Stimulated activated CD8-positive, alpha-beta memory T cell treated with anti-CD3 and anti-CD28 coated beads, Interleukin-2, amount 100 ng/mL, for 48 hours (primary cell): Measurements from ENCODE around the gene NME7.

Experiments used
- DNase-seq, 2 donors: peaks; one replicate each; pipeline ENCODE4 v3.0.0-alpha.2; 2020; ENCODE audit warnings: low read depth in 2 of 2

The NME7 gene

DNA sequence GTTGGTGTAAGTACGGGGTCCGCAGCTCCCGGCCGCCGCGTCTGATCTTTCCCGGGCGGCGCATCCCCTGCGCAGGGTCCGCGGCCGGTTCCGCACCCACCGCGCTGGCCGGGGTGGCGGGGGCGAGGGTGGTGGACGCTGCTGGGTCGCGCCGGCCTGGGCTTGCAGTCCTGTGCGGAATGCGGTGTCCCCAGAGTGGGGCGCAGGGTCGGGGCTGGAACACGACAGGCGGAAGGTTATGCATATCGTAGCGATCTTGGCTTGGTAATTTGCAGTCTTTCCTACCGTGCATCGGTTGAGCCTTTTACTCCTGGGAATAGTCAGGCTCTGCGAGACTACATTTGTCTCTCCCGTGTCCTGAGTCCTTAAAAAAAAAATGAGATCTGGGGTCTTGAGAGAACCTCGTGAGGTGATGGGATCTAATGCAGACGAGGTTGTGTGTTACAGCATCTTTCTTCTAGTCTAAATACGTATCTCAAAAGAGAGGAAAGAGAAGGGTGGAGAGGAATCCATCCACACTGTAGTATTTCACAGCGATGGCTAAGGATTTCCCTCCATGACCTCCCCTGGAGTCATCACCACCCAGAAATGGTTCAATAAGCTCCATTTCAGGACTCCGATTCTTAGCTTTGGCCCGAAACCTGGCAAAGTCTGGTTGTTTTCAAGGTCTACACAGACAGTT, 260.5 kb downstream of the NME7 start:
- no peak for DNase-seq

DNA sequence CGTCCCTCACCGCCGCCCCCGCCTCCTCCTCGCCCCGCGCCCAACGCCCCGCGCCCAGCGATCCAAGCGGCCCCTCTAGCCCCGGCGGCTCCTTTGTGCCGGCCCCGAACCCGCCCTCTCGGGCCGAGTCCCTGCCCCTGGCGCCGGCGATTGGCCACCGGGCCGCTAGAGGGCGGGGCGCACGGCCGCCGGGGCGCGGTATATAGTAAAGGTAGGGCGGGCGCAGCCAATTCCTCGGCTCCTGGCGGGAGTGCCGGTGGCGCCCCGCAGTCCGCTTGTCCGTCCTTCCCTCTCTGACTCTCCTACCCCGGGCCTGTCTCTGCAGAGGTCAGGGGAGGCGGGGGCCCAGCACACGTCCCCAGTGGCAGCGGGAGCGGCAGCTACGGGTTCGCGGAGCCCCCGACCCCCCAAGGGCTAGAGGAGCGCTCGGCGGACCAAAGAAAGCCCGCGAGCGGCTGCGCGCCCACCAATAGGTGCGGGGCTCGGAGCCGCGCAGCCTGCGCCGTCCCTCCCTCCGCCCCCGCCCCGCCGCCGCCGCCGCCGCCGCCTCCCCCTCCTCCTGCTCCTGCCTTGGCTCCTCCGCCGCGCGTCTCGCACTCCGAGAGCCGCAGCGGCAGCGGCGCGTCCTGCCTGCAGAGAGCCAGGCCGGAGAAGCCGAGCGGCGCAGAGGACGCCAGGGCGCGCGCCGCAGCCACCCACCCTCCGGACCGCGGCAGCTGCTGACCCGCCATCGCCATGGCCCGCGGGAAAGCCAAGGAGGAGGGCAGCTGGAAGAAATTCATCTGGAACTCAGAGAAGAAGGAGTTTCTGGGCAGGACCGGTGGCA, 261.3 kb downstream of the NME7 start, which contains the start of gene ATP1B1:
Gene ATP1B1, plus strand, starts transcription at position 596 of the 826 bp plus-strand sequence. Its CDS starts 140 bp downstream, at position 736.
- peak; percentile 77 to 80 for DNase-seq

DNA sequence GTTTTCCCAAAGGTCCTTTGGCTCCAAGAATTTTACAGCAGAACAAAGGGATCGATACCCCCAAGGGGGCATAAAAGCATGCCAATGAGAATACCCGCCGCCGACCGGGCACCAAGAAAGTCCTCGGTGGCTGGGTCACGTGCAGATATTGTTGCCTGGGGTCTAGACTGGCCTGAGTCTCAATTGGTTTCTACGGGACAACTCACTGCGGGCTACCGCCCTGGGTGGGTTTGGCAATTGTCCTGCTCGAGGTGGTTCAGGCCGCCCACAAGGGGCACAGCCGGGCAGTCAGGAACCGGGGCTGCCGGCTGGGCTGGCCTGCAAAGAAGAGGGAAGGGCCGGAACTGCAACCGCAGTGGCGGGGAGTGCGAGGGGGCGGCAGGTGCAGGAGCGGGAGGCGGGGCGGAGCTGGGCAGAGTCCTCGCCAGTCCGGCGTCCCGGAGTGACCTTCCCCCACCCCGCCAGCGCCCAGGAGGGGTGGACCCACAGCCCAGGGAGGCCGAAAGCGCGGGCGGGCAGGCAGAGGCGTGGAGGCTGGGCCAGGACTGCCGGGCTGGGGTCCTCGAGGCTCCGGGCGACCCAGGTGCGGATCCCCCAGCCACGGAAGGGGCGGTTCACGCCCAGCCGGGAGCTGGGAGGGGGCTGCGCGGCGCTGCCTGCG, 262.0 kb downstream of the NME7 start:
- DNase-seq, result no peak

DNA sequence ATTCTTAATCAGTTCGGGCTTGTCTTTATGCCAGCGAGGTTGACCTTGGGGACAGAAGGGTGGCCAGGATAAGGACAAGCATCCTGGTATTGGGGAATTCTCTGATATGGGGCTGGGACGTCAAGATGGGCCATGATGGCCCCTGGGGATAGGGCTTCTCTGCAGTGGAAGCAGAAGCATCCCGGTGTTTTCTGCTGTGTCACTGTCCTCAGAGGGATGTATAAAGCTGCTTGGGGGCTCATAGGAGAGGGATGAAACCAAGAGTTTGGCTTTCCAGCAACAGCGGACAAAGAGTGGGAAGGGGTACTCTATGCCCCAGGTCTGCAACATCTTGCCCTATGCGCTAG, 262.5 kb downstream of the NME7 start:
- no peak for DNase-seq

DNA sequence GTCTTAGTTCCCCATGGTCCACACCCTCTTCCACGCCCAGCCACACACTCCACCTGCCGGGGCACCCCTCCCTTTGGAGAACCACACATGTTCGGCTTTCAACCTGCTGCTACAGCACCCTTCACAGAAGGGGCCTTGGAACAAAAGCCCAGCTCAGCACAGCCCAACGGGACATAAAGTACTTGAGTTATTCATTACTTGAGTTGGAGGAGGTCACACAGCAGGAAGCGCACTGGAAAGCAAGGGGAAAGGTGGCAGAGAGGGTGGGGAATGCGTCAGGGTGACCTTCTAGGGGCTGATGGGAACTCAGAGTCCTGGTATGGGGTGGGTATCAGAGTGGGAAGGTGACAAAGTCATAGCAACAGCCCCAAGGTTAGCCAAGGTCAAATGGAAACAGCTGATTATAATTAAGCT, 264.1 kb downstream of the NME7 start:
- DNase-seq, result no peak

DNA sequence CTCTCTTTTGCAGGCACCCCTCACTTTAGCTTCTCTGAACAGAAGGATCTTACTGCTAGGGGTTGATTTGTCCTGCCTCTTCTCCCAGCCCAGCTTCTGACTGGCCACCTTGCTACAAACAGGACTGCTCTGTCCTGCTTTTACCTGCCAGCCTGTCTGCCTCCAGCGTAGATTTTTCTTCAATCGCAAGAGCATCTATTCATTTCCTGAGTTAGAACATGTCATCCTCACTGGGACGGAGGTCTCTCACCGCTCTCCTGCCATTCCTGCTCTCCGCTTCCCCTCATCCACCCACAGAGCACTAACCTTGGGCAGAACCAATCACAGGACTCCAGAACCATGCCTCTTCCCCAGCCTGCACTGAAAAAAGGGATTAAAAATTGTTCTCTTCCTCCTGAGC, 264.6 kb downstream of the NME7 start:
- no peak for DNase-seq

DNA sequence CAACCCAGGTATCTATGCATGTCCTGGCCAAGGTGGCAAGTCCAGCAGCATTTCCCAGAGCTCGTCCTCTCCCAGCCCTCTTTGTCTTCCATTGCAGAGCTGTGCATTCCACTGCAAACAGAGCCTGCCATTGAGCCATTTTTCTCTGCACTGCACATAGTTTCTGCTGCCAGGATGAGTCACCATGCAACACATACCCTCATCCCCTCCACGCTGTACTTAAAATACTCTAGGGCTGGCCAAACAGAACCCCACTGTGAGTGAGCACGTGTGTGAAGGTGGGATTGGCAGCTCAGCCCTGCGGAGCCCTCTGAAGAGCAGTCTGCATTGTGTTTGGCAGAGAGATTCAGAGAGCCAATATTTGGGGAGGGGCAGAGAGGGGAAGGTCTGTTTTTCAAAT, 265.0 kb downstream of the NME7 start:
- DNase-seq, result no peak

DNA sequence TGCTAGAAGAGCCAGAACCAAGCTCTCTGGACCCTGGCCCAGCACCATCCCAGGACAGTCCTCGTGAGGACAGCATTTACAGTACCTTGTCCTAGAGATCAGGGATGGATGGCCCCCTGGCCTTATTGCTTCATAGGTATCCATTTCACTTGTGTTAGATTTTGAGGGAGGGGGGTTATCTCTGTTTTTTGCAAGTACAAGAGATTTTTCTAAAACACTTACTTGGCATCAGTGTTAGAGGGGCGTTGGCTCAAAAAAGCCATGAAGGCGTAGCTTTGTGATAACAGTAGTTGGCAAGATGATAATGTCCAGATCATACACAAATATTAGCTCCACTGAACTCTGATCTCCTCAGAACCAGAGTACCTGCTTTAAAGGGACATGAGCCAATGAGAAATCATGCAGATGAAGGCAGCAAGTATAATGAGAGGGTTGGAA, 266.9 kb downstream of the NME7 start:
- DNase-seq, result no peak

DNA sequence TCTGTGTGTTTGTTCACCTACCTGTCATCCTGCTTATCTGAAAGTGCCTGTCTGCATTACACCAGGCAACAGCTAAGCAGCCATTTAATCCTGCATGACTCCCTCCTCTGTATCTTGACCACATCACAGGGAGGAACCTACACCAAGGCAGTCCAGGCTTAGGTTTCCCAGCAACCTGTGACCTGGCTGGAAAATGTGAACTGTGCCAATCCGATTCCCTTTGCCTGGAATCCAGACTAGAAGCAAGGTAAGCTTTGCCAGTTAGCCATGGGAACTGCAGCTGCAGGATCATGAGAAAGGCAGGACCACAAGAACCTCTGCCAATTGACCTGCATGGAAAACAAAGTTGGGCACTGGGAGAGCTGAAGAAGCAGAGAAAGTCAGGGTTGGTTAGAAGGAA, 267.4 kb downstream of the NME7 start:
- DNase-seq, result no peak

DNA sequence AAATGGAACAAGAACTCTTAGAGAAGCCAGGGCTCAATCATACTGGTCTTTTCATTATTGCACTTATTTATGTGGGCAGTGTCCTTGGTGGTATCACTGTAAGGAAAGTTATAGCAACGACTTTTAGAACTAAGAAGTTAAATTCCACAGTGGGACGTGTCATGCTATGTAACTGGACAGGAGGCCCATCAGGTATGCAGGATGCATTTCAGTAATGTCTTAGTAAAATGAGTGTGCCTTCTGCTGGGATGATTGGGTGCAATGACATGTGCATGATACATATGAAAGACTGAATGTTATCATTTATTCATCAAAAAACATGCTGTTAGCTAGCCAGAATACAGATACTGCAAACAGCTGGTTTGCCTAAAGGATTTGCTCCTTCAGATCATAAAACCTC, 268.0 kb downstream of the NME7 start:
- no peak for DNase-seq

DNA sequence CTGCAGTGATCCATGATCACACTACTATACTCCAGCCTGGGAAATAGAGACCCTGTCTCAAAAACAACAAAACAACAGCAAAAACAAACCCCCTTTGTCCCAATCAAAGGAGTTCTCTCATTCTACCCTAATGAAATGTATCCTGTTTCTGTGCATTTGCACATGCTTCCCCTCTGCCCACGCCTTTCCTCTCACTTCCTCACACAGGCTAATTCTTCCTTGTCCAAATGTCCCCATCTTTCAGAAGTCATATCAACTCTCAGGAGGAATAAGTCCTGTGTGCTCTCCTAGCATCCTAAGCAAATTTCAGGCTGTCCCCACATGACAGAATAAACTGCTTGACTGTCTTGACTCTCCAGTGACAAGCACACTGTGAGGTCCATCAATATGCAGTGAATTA, 269.2 kb downstream of the NME7 start:
- no peak for DNase-seq

DNA sequence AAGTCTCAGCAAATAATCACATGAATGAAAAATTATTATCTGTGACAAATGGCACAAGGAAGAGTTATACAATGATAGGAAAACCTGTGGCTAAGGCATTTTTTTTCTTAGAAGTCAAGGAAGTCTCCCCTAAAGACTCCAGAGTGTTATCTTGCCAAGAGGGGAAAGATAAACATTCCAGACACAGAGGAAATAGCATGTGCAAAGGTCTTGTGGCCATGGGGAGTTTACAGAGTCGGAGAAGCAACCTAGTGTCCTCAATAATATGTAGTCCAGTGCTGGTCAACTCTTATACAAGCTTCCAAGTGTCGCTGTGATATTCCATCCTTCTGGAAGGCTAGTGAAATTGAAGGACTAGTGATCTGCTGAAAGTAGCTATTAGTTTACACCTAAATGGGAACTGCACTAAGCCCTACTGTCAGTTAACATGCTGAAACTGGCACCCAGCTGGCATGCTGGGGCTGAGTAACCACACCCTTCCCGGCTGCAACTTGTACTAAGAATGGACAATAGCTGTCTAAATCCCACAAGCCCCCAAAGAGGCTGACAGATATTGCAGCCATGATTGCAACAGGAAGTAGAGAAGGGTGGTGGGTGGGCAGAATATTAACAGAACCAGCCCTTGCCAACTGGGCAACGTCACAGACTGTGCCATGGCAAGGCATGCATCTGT, 272.6 kb downstream of the NME7 start:
- DNase-seq, result no peak

DNA sequence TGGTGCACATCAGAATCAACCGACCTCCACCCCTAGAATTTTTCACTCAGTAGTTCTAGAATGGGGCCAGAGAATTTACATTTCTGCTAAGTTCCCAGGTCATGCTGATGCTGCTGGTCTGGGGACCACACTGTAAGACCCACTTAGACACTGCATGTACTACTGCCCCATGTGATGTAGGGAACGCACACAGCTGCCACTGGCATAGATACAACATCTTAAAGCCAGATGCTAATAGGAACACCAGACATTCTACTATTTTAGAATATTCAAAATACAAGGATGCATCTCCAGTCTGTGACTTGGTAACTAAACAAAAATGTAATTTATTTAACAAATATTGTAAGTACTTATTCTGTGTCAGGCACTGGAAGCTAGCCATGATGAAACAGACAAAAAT, 275.2 kb downstream of the NME7 start:
- no peak for DNase-seq

DNA sequence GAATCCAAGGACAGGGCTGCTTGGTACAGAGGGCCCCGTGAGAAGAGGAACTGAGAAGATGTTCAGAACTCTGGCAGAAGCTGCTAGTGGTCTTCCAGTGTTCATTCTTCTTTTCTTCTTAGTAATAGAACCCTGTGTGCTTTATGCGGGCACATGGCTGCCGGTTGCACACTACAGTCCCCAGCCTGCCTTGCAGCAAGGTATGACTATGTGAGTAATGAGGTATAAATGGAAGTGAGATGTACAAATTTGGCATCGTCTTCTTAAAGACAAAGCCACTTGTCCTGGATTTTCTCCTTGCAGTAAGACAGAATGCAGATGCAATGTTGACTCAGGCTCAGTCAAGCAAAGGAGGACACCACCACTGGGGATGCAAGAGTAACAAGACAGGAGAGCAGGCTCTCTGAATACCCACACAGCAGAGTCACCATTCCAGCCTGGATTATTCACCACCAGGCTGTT, 276.1 kb downstream of the NME7 start:
- DNase-seq, result no peak

DNA sequence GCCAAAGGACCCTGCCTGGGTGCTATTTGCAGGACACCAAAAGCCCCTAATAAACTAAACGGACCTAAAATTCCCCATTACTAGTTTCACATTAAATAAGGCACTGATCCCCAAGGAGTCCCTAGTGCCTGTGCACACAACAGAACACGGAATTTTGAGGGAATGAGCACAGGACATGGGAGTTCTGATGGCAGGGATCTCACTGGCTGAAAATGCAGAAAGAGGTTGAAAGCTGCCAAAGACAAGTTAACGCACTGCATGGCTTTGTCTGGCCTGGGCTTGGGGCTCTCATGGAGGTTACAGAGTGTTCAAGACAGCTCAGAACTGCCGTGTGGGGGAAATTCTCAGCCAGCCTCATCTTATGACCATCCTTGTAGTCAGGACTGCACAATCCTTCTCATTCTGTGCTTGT, 276.7 kb downstream of the NME7 start:
- DNase-seq, result no peak

DNA sequence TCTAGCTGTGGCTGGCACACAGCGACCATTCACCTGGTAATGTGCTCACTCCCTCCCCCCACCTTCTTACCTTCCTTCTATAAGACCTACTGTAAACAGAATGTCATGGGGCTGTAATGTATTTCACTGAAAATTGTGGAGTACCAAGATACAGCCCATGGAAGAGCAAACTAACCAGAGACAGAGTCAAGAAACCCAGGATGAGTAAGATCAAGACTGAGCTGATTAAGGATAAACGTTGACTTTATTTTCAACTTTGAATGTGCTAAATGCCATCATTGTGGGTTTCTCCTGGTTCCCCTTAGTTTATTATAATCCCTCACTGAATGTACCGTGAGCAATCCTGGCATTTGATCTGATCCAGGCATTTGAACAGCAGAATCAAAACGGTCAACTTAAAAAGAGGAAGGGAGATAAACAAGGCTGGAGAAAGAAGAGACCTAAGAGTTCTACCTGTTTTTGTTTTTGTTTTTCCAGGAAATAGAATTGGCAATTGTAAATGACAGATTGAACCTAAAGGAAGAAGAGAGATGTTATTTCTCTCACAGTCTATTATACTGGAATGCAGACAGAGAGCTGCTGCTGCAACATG, 277.2 kb downstream of the NME7 start:
- DNase-seq, result no peak

DNA sequence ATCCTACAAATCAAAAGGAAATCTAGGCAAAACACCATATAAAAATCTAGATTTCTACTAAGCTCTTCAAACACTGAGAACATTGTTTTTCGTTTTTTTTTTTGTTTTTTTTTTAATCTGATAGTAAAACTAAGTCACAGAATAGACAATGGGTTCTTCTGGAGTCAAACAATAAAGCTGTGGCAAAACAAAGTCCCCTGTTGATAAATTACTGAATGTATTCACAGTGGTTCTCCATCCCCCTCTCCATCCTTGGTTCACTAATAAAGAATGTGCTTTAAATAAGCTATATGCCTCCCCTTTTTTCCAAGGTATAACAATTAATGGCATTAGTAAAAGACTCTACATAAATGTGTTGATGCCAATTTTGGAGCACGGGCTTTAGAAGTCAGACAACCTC, 277.8 kb downstream of the NME7 start:
- no peak for DNase-seq

DNA sequence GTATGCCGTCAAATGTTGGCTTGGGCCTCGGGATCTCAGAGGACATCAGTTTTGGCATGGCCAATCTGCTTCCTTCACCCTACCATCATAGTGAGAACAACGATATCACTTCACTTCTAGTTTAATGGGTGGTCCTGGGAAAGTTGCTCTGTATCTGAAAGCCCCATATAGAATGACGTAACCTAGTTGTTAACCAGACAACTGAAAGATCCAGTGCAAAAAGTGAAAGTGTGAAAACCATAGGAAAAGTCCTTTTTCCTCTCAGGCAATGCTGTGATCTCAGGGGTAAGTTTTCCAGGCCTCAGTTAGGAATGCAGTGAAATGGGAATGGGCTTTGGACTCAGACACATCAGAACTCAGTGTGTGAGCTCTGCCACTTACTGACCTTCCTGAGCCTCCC, 279.7 kb downstream of the NME7 start:
- DNase-seq, result no peak

DNA sequence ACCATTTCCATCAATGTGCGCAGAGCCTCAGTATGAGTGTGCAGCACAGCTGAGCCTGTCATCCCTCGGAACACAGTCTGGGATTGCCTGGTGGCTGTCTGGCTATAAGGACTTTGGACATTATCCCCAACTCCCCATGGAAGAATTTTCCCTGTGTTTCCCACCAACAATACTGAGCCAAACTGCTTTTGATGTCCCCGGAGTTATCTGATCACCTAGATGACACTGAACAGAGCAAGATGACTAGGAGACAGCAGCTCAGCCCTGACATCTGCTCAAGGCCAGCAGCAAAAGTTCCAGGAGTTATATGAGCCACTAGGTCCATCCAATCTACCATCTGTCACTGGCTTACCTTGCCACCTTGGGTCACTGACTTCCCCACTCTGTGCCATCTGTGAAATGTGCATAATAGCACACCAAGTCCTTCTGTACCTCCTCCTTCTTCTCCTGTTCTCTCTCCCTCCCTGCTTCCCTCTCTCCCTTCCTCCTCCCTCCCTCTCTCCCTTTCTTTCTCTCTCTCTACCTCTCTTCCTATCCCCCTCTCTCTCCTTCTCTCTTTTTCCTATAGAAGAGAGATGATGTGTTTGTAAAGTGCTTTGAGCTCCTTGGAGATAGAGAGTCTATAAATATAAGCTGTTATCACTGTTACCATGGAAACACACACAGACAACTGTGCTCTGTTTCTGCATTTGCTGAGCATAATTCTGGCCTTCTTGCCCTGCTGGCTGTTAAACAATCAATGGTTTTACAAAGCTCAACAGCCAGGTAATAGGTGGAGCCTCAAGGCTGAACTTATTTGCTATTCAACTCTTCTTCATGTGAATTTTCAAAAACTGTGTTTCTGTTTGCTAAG, 280.8 kb downstream of the NME7 start:
- DNase-seq, result no peak

DNA sequence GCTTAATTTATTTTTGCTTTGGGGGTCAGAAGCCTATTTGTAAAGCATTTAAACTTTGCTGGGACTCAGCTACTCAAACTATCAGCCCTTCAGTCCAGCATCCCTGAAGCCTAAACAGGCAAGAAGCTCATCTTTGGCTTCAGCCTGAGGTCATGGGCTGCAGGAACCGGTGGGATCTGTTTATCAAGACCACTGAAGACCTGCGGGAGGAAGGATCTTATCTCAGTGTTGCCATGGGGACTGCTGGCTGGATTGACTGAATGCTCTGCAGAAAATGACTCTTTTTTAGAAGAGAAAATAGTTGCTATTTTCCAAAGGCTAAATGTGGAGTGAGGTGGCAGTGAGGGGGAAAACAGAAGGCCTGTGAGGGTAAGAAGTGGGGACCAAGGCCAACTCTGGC, 281.7 kb downstream of the NME7 start:
- DNase-seq, result no peak
